22Rv1 (cell line): ENCODE data around the gene LENG9.

Experiments
- ZFX ChIP-seq: fragments of 450-650 bp; IDR thresholded peaks from 2 replicates; pipeline ENCODE4 v1.6.1; 2017; ENCODE audit warnings: antibody characterized with exemption, borderline replicate concordance
- TF ChIP-seq, protein P1 (sequence below): fragments of 450-650 bp; IDR thresholded peaks from 2 replicates; pipeline ENCODE4 v1.5.1; 2017; ENCODE audit warnings: mild to moderate bottlenecking

DNA sequence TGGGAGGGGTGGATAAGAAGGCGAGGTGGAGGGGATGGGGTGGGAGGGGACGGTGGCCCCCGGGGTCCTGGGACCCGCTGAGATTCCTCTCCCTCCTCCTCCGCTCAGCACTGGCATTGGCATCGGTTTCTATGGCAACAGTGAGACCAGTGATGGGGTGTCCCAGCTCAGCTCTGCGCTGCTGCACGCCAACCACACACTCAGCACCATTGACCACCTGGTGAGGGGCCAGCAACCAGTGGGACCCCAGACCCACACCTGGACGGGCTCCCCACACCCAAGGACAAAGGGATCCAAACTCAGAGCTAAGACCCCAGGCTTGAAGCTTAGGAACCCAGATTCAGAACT lies 42.4 kb downstream of the LENG9 start:
- TF ChIP-seq, protein P1, sequence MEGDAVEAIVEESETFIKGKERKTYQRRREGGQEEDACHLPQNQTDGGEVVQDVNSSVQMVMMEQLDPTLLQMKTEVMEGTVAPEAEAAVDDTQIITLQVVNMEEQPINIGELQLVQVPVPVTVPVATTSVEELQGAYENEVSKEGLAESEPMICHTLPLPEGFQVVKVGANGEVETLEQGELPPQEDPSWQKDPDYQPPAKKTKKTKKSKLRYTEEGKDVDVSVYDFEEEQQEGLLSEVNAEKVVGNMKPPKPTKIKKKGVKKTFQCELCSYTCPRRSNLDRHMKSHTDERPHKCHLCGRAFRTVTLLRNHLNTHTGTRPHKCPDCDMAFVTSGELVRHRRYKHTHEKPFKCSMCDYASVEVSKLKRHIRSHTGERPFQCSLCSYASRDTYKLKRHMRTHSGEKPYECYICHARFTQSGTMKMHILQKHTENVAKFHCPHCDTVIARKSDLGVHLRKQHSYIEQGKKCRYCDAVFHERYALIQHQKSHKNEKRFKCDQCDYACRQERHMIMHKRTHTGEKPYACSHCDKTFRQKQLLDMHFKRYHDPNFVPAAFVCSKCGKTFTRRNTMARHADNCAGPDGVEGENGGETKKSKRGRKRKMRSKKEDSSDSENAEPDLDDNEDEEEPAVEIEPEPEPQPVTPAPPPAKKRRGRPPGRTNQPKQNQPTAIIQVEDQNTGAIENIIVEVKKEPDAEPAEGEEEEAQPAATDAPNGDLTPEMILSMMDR, result no peak
- no peak for TF ChIP-seq ZFX
